GM19238 (cell line): Measurements from ENCODE around the gene RAB11B.
"Not testable (repeated sequence)": the region's sequence is repeated elsewhere in the genome, so short reads cannot be mapped to it uniquely, and the experiment has no call there.

Source experiments
- DNase-seq: peaks from one replicate; pipeline ENCODE4 v3.0.0; 2011; ENCODE audit warnings: low spot score; ENCODE audit not compliant: insufficient read length

RAB11B gene

GRCh38 chr19:8389891-8390616, at the start of gene RAB11B:
TSS of gene RAB11B (plus strand) at chr19:8390360. CDS start at chr19:8390417, 57 bp downstream.
- peak; percentile 98 for DNase-seq

DNA sequence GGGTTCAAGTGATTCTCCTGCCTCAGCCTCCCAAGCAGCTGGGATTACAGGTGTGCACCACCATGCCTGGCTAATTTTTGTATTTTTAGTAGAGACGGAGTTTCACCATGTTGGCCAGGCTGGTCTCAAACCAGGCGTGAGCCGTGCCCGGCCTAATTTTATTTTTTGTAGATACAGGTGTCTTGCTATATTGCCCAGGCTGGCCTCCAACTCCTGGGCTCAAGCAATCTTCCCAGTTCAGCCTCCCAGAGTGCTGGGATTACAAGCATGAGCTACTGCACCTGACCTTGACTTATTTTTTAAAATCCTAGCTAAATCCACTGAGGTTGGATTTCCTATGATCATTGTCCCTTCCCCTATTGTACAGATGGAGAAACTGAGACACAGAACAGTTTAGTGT, 48.7 kb upstream of the RAB11B start:
- not testable (repeated sequence) for DNase-seq

DNA sequence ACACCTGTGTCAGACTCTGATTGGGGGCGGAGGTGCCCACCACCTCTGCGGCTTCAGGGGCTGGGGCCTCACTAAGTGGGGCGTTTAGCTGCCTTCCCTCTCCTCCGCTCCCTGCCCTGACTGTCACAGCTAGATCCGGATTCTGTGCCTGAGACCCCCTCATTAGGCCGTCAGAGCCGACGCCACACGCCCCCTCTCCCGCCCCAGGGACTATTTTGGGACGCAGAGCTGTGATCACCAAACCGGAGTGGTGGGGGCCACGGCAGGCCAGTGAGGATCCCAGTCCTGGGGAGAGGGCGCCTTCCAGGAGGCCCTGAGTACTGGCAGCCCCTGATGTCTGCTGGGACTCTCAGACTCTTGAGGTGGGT, 47.9 kb upstream of the RAB11B start:
- DNase-seq, result no peak

DNA sequence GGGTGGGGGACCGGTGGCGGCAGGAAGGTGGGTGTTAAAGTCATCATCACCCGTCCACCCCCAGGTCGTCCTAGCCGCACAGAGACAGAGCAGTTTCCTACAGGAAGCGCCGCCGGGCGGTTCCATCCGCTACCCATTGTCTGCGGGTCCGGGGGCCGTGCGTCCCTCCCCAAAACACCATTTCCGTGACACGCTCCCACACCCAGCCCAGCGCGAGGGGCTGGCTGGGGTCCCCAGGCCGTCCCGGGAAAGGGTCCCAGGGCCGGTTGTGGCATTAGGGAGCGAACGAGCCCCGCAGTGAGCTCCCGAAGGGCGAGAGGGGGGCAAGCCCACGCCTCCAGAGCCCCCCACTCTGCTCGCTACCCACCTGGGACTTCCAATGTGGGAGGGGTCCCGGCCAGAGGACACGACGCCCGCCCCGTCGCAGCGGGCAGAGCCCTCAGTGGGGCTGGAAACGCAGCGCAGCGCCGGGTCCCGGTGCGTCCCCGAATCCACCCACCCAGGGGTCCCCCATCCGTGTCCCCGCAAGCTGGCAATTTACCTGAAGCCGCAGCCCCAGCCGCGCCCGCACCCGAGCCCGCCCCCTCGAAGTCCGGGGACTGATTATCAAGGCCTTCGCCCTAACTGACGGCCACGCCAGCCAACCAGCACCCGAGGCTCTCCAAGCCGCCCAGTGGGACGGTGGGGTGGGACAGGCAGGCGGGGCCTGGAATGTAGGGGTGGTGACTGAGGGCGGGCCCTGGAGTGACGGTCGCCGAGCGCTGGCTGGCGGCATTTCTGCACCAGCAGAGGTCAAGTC, 47.3 kb upstream of the RAB11B start, which contains the start of gene KANK3:
Gene KANK3, minus strand, starts transcription at position 579 of the 799 bp plus-strand sequence. CDS start 5,434 bp downstream, outside the sequence.
- DNase-seq, result peak; percentile 98

GRCh38 chr19:8343483-8343844, 46.7 kb upstream of the RAB11B start:
- no peak for DNase-seq

GRCh38 chr19:8349629-8350372, 40.4 kb upstream of the RAB11B start:
- DNase-seq, result not testable (repeated sequence)

GRCh38 chr19:8352134-8352827, 37.9 kb upstream of the RAB11B start:
- DNase-seq, result no peak

GRCh38 chr19:8352845-8353244, 37.3 kb upstream of the RAB11B start:
- DNase-seq, result not testable (repeated sequence)

- no peak for DNase-seq
Observed at GRCh38 chr19:8355631-8356402, 34.3 kb upstream of the RAB11B start.

- DNase-seq, result no peak
Observed at GRCh38 chr19:8357007-8357521, 33.1 kb upstream of the RAB11B start.

- no peak for DNase-seq
Observed at GRCh38 chr19:8358948-8359347, 31.2 kb upstream of the RAB11B start.

- no peak for DNase-seq
Observed at GRCh38 chr19:8360196-8360595, 30.0 kb upstream of the RAB11B start.

DNA sequence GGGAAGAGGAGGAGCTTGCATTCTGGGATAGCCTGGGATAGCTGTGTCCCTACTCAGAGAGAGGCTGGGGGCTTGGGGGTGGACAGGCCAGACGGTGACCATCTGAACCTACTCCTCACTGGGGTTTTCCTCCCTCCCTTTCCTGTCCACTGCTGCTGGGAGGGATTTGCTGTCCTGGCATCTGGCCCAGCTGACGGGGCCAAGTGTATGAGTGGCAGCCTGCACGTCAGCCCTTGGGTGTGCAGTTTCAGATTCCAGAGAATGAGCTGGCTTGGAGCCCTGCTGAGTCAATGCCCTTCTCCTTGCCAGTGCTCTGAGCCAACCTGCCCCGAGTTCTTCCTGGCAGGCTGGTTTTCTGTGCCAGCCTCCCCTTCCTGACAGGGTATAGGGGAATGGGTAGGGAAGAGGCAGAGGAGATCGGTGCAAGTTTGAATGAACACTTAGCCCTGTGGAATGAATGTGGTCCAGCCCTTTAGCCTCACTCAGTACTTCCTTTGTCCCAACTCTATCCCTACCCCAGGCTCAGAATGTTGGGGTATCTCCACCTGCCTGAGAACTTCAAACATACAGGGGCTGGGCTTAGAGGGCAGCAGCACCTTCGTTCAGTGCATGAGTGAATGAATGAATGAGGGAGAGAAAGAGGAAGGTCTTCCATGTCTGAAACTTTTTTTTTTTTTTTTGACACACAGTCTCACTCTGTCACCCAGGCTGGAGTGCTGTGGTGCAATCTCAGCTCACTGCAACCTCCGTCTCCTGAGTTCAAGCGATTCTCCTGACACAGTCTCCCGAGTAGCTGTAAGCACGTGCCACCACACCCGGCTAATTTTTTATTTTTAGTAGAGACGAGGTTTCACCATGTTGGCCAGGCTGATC, 28.0 kb upstream of the RAB11B start:
- DNase-seq, result no peak

GRCh38 chr19:8363803-8364771, 26.1 kb upstream of the RAB11B start, which contains the start of gene ANGPTL4:
TSS of gene ANGPTL4 (plus strand) at chr19:8364155. CDS start at chr19:8364322, 167 bp downstream.
- DNase-seq, result no peak

- DNase-seq, result no peak
Observed at GRCh38 chr19:8366121-8366581, 24.0 kb upstream of the RAB11B start.

DNA sequence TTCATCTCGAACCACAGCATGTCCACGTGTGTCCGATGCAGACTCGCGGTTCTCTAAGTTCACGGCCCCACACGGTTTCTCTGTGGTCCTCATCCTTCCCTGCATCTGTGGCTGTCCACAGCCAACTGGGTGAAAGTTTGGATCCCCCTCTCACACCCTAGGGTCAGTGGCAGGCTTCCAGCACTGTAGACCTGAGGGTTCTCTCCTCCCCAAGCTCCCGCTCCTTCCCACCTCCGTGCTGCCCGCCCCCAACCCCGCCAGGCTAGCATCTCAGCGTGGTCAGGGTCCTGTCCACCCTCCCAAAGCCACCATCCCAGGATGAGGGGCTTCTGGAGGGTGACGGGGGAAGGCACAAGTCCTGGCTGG, 23.2 kb upstream of the RAB11B start:
- DNase-seq, result no peak

- DNase-seq, result no peak
Observed at GRCh38 chr19:8367327-8368001, 22.7 kb upstream of the RAB11B start.
